Thoracic aorta (tissue), 2 donors: Measurements from ENCODE around the gene MBOAT7. TPM values are rescaled to one million over a fixed set of nuclear protein-coding genes. Genes with fewer than 3 reads are reported as not detected.
"Not testable (repeated sequence)": the region's sequence is repeated elsewhere in the genome, so short reads cannot be mapped to it uniquely, and the experiment has no call there.

Experiments
- ATAC-seq: fragments of 150-250 bp; one replicate; pipeline ENCODE4 v1.8.0; 2017; ENCODE audit warnings: low read depth; ENCODE audit not compliant: insufficient number of reproducible peaks, low FRiP score
- DNase-seq: peaks from one replicate; pipeline ENCODE4 v3.0.0-alpha.2; 2020; ENCODE audit warnings: low spot score
- H3K27ac ChIP-seq, 2 donors: fragments of 200-600 bp; sonication (generic); 1 replicate in 1 of 2; 2 replicates in 1 of 2; pipeline ENCODE4 v1.5.1; 2016; ENCODE audit warnings: mild to moderate bottlenecking in 2 of 2, moderate library complexity in 2 of 2
- H3K27me3 ChIP-seq: fragments of 200-600 bp; sonication (generic); replicated peaks from 2 replicates; pipeline ENCODE4 v1.6.0; 2016; ENCODE audit warnings: mild to moderate bottlenecking; ENCODE audit not compliant: insufficient read depth
- H3K36me3 ChIP-seq: fragments of 200-600 bp; sonication (generic); one replicate; pipeline ENCODE4 v1.5.1; 2016
- H3K4me1 ChIP-seq, 2 donors: fragments of 200-600 bp; sonication (generic); 1 replicate in 1 of 2; 2 replicates in 1 of 2; pipeline versions ENCODE4 v1.5.1 to v1.6.0; 2016; ENCODE audit warnings: low read depth in 2 of 2, mild to moderate bottlenecking in 1 of 2; ENCODE audit not compliant: control insufficient read depth in 1 of 2
- H3K4me3 ChIP-seq: fragments of 200-600 bp; sonication (generic); 2 replicates; pipeline ENCODE4 v1.5.1; 2016; ENCODE audit warnings: mild to moderate bottlenecking
- H3K9me3 ChIP-seq: fragments of 200-600 bp; sonication (generic); 2 replicates; pipeline ENCODE4 v1.5.1; 2016
- CTCF ChIP-seq: fragments of 200-600 bp; sonication (generic); IDR thresholded peaks from one replicate; pipeline ENCODE4 v1.5.1; 2019; ENCODE audit warnings: antibody characterized with exemption
- total RNA-seq, 2 donors: library from RNA; depleted of rRNA; stranded (reverse); fragments of >200 nt; gene quantifications; one replicate each; pipeline versions ENCODE4 v1.1.0 to v1.2.3, GENCODE V29; 2016

Gene MBOAT7
- total RNA-seq, 2 donors from 2014 or later: 46.0 to 61.1 TPM

GRCh38 chr19:54216869-54217268 is 27.5 kb upstream of the MBOAT7 start:
- TF ChIP-seq CTCF: no peak

GRCh38 chr19:54214734-54215133 is 25.4 kb upstream of the MBOAT7 start:
- not testable (repeated sequence) for H3K36me3 ChIP-seq, H3K4me1 ChIP-seq, DNase-seq, ATAC-seq, H3K27me3 ChIP-seq, H3K4me3 ChIP-seq, H3K9me3 ChIP-seq, H3K27ac ChIP-seq

More at GRCh38 chr19:54216869-54217268, 27.5 kb upstream of the MBOAT7 start:
- Histone ChIP-seq H3K4me3 (no peak overlapping the region), H3K4me1 (no peaks in the 10 kb centered on the region), H3K36me3 (no peaks in the 10 kb centered on the region), H3K27ac (no peak overlapping the region), H3K9me3 (no peaks in the 10 kb centered on the region), H3K27me3 (no peaks in the 10 kb centered on the region)
- DNase-seq (no peak), ATAC-seq (no peak)

GRCh38 chr19:54214217-54214616 is 24.8 kb upstream of the MBOAT7 start:
- not testable (repeated sequence) for H3K36me3 ChIP-seq, H3K9me3 ChIP-seq, ATAC-seq, H3K4me3 ChIP-seq, H3K27ac ChIP-seq, DNase-seq, H3K27me3 ChIP-seq
- peaks cover 6 to 10% of the 10 kb centered on the region in 2 donors for H3K4me1 ChIP-seq

- Histone ChIP-seq H3K4me1 (peaks cover 7 to 18% of the 10 kb centered on the region in 2 donors), H3K27me3 (no peaks in the 10 kb centered on the region), H3K36me3 (peaks cover 16% of the 10 kb centered on the region), H3K27ac (no peak overlapping the region), H3K9me3 (no peaks in the 10 kb centered on the region), H3K4me3 (no peak overlapping the region)
- no peak for TF ChIP-seq CTCF
- DNase-seq: no peak
- ATAC-seq: no peak
Observed at GRCh38 chr19:54211235-54211634, 21.9 kb upstream of the MBOAT7 start.

GRCh38 chr19:54209811-54210494 is 20.6 kb upstream of the MBOAT7 start:
- Histone ChIP-seq H3K27me3 (no peaks in the 10 kb centered on the region), H3K9me3 (no peaks in the 10 kb centered on the region), H3K27ac (peak overlapping the region; percentile 10 to 61), H3K4me3 (no peak overlapping the region), H3K36me3 (peaks cover 28% of the 10 kb centered on the region), H3K4me1 (peaks cover 7 to 25% of the 10 kb centered on the region in 2 donors)
- peak; percentile 77 for ATAC-seq
- DNase-seq: peak; percentile 65
- no peak for TF ChIP-seq CTCF

GRCh38 chr19:54209058-54209810 is 19.9 kb upstream of the MBOAT7 start:
- Histone ChIP-seq H3K9me3 (no peaks in the 10 kb centered on the region), H3K27me3 (no peaks in the 10 kb centered on the region), H3K27ac (peak overlapping the region; percentile 10 to 61), H3K4me1 (peaks cover 7 to 32% of the 10 kb centered on the region in 2 donors), H3K4me3 (no peak overlapping the region), H3K36me3 (peaks cover 33% of the 10 kb centered on the region)
- TF ChIP-seq CTCF: no peak
- DNase-seq (no peak), ATAC-seq (no peak)
